ENCODE measurements around the gene PNCK. TPM values are rescaled to one million over a fixed set of nuclear protein-coding genes. Genes with fewer than 3 reads are reported as not detected.
"Not testable (repeated sequence)": the region's sequence is repeated elsewhere in the genome, so short reads cannot be mapped to it uniquely, and the experiment has no call there.

PNCK gene
- total RNA-seq, 2 donors from 2014 or later = 4.0 to 42.4 TPM

- peaks cover 0 to 12% of the 10 kb centered on the region in 2 donors for H3K4me1 ChIP-seq
- no peaks in the 10 kb centered on the region for H3K27me3 ChIP-seq
- no peak overlapping the region for H3K4me3 ChIP-seq
- peaks cover 11% of the 10 kb centered on the region for H3K36me3 ChIP-seq
- peak overlapping the region; percentile 71 to 75 for H3K27ac ChIP-seq
- no peaks in the 10 kb centered on the region for H3K9me3 ChIP-seq
- TF ChIP-seq CTCF (IDR thresholded peaks at IDR 0.05) = no peak
- no peak for DNase-seq (ENCODE audit: low spot score)
Measured at GRCh38 chrX:153700967-153701366, 27.4 kb upstream of the PNCK start.

DNA sequence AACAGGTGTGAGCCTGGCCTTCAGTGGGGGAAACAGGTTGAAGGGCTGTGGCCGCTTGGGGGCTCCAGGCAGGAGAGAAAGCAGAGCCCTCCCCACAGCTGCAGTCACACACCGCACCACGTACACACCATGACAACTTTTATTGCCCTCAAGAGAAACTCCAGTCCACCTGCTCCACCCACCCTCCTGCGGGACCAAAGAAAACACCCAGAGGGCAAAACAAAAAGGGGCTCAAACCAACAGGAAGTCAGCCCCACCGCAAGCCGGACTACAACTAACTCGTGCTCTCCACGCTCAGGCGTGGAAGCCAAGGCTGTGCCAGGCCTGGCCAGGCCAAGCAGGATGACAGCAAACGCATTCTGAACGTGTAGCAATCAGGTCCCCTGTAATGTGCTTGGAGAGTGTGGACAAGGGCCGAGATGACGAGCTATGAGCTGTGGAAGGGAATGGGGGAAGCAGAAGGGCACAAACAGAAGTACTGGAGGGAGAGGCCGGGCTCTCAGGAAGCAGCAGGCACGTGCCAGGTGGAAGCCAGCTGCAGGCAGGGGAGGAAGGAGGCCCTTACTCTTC, 26.8 kb upstream of the PNCK start:
- Histone ChIP-seq H3K27me3 (no peaks in the 10 kb centered on the region), H3K27ac (peak overlapping the region; percentile 71 to 75), H3K36me3 (peaks cover 11% of the 10 kb centered on the region), H3K9me3 (no peaks in the 10 kb centered on the region), H3K4me3 (no peak overlapping the region), H3K4me1 (peaks cover 0 to 12% of the 10 kb centered on the region in 2 donors)
- TF ChIP-seq CTCF (IDR thresholded peaks at IDR 0.05) = no peak
- DNase-seq (ENCODE audit: low spot score) = no peak

DNA sequence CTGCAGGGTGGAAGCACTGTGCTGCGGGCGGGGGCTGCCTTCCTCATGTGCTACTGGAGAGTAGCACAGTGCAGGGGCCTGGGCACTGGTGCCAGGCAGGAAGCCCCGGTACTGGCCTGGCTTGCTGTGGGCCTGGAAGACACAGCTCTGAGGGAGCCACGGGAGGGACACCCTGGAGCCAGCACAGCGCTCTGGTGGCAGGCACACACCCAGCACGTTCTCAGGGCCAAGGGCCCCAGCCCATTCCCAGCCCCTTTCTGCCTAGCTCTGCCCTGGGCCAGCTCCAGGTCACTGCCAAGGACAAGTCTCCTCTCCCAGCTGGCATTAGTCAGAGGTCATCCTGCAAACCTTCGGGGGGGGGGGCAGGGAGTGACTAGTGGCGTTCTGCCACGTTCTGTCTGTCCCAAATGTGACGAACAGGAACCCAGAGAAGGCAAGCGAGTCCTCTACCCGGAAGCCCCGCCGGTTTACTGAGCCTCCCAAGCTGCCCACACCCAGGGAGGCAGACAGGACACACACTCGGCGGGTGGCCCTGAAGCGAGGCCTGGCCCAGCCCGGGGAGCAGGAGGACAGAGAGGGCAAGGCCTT, 26.3 kb upstream of the PNCK start:
- peak overlapping the region; percentile 71 to 75 for H3K27ac ChIP-seq
- H3K9me3 ChIP-seq; H3K4me3 ChIP-seq; DNase-seq (ENCODE audit: low spot score); H3K27me3 ChIP-seq: not testable (repeated sequence)
- peaks cover 12% of the 10 kb centered on the region for H3K36me3 ChIP-seq
- H3K4me1 ChIP-seq = peaks cover 0 to 12% of the 10 kb centered on the region in 2 donors

DNA sequence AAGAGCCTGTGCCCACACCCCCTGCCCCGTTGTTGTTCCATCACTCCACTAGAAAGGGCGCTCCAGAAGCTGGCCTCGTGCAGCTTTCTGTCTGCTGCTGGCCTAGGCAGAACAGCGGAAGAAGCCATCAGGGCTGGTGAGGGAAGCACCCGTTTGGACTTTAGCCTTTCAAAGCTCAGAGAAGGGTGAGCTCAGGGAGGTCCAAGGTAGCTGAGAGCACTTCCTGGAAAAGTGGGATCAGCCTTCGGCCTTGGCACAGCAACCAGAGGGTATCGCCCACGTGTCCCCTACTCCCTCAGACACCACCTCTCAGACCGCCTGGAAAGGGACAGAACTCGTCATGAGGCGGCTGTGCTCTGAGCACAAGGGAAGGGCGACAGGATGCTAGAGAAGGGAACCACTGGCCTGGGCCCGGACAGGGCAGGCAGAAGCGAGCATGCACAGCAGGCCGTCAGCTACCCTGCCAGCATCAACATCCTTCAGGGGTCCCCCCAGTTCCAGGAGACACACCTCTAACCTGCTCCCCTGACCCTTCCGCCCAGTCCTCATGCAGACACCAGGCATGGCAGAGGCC, 25.7 kb upstream of the PNCK start:
- Histone ChIP-seq H3K4me1 (peaks cover 0 to 12% of the 10 kb centered on the region in 2 donors), H3K36me3 (peaks cover 16% of the 10 kb centered on the region), H3K27ac (peak overlapping the region; percentile 71 to 75)
- DNase-seq (ENCODE audit: low spot score); H3K27me3 ChIP-seq; H3K4me3 ChIP-seq; H3K9me3 ChIP-seq: not testable (repeated sequence)

- H3K36me3 ChIP-seq = peaks cover 22% of the 10 kb centered on the region
- TF ChIP-seq CTCF (IDR thresholded peaks at IDR 0.05) = no peak
Measured at GRCh38 chrX:153697924-153698865, 24.6 kb upstream of the PNCK start.

GRCh38 chrX:153696986-153697722, 23.5 kb upstream of the PNCK start:
- not testable (repeated sequence) for H3K4me3 ChIP-seq; H3K4me1 ChIP-seq; DNase-seq (ENCODE audit: low spot score); H3K27me3 ChIP-seq; H3K9me3 ChIP-seq
- Histone ChIP-seq H3K36me3 (peaks cover 20% of the 10 kb centered on the region), H3K27ac (peak overlapping the region; percentile 16 to 31)

More at GRCh38 chrX:153697924-153698865, 24.6 kb upstream of the PNCK start:
- no peak for DNase-seq (ENCODE audit: low spot score)
- Histone ChIP-seq H3K27ac (peak overlapping the region; percentile 71 to 75), H3K27me3 (no peaks in the 10 kb centered on the region), H3K4me3 (no peak overlapping the region), H3K9me3 (no peaks in the 10 kb centered on the region), H3K4me1 (peaks cover 0 to 6% of the 10 kb centered on the region in 2 donors)

- peaks cover 14% of the 10 kb centered on the region for H3K36me3 ChIP-seq
- H3K9me3 ChIP-seq; DNase-seq (ENCODE audit: low spot score); H3K4me3 ChIP-seq; H3K27me3 ChIP-seq; H3K27ac ChIP-seq; H3K4me1 ChIP-seq: not testable (repeated sequence)
Measured at GRCh38 chrX:153696538-153696937, 22.9 kb upstream of the PNCK start.

Measured in right atrium auricular region (tissue), 2 donors.